NCI-H510A (cell line): Measurements from ENCODE around the gene PBX3.
"Not testable (repeated sequence)": the region's sequence is repeated elsewhere in the genome, so short reads cannot be mapped to it uniquely, and the experiment has no call there.

Experiments
- DNase-seq: peaks from one replicate; lab custom pipeline; 2025; lab: John Stamatoyannopoulos, UW

The PBX3 gene

GRCh38 chr9:125778538-125779219, 31.5 kb downstream of the PBX3 start:
- DNase-seq = not testable (repeated sequence)

- DNase-seq = not testable (repeated sequence)
Measured at GRCh38 chr9:125779220-125779565, 32.0 kb downstream of the PBX3 start.

GRCh38 chr9:125782718-125783117, 35.5 kb downstream of the PBX3 start:
- no peak for DNase-seq

GRCh38 chr9:125784286-125785049, 37.3 kb downstream of the PBX3 start:
- DNase-seq = no peak

- DNase-seq = no peak
Measured at GRCh38 chr9:125785248-125785751, 38.1 kb downstream of the PBX3 start.

- DNase-seq = no peak
Measured at GRCh38 chr9:125787715-125788114, 40.5 kb downstream of the PBX3 start.

GRCh38 chr9:125789196-125789595, 42.0 kb downstream of the PBX3 start:
- no peak for DNase-seq

GRCh38 chr9:125794708-125795107, 47.5 kb downstream of the PBX3 start:
- no peak for DNase-seq

GRCh38 chr9:125795970-125796596, 48.9 kb downstream of the PBX3 start:
- DNase-seq = no peak

- DNase-seq = no peak
Measured at GRCh38 chr9:125797930-125798329, 50.8 kb downstream of the PBX3 start.

- no peak for DNase-seq
Measured at GRCh38 chr9:125803526-125803925, 56.4 kb downstream of the PBX3 start.

- no peak for DNase-seq
Measured at GRCh38 chr9:125805057-125805456, 57.9 kb downstream of the PBX3 start.

GRCh38 chr9:125805586-125805985, 58.4 kb downstream of the PBX3 start:
- DNase-seq = no peak

- no peak for DNase-seq
Measured at GRCh38 chr9:125807079-125807478, 59.9 kb downstream of the PBX3 start.

GRCh38 chr9:125810161-125810560, 63.0 kb downstream of the PBX3 start:
- no peak for DNase-seq

- no peak for DNase-seq
Measured at GRCh38 chr9:125811002-125811401, 63.8 kb downstream of the PBX3 start.

GRCh38 chr9:125812403-125812802, 65.2 kb downstream of the PBX3 start:
- DNase-seq = no peak

GRCh38 chr9:125815568-125815967, 68.4 kb downstream of the PBX3 start:
- DNase-seq = no peak

- DNase-seq = no peak
Measured at GRCh38 chr9:125816321-125816720, 69.1 kb downstream of the PBX3 start.

- no peak for DNase-seq
Measured at GRCh38 chr9:125820100-125820804, 73.1 kb downstream of the PBX3 start.

- DNase-seq = no peak
Measured at GRCh38 chr9:125821078-125821477, 73.9 kb downstream of the PBX3 start.

GRCh38 chr9:125822160-125822559, 75.0 kb downstream of the PBX3 start:
- DNase-seq = no peak
